Measurements from ENCODE around the gene KLRK1. TPM values are rescaled to one million over a fixed set of nuclear protein-coding genes. Genes with fewer than 3 reads are reported as not detected.

The KLRK1 gene
- total and polyA plus RNA-seq, 2 of the 4 experiments (the other 2 are of a cell fraction) = not detected

DNA sequence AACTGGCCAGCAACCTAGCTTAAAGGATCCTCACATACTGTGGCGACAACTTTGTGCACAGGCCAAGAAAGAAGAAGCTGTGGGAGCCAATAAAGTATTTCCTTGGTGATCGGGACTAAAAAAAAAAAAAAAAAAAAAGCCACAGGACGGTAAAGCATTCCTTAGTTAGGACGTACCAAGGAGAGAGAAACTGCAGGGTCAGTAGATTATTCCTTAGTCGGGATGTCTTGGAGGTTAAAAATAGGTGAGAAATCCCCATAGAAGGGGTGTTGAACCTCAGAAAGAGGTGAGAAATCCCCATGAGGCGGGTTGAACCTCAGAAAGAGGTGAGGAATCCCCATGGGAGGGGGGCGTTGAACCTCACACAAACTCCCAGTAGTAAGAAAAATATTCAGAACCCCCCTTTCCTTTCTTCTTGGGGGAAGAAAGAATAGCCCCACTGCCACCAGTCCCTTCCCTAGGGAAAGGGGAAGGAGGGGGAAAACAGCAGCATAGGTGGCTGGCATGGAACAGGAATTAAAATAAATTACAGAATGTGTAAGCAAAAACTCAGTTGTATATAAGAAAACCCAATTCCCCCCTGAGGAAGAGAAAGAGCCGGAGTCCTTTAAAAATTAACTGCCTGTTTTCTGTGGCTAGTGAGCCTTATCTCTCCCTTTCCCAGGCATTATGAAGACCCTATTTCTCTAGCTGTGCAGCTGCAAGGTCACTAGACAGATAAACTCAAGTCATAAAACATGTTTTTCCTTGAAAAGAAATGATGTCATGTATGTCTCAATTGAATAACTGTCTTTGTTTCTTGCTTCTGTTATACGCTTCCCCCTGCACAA, 26.8 kb downstream of the KLRK1 start:
- H3K18ac ChIP-seq (ENCODE audit: low read depth, low read length) = peak overlapping the region; percentile 83; the same call in 1 of the 2 replicates
- no peak overlapping the region for H2AK5ac ChIP-seq (ENCODE audit: low read depth, low read length)
- intact Hi-C loops (cut with micrococcal nuclease) = no loop called here
- no peak overlapping the region for H3K14ac ChIP-seq (replicated peaks; ENCODE audit: low read depth, low read length)
- dilution Hi-C loops (cut with HindIII; ENCODE audit: low sequenced_read_pairs, unreplicated experiment) = no loop called here
- no peak for ATAC-seq (ENCODE audit: low read depth)
- no peak for DNase-seq
- WGBS, 2 experiments (ENCODE audit: extremely low coverage in 2 of 2, insufficient read length in 1 of 2) = 43% methylated on average over 1 of the region's 9 CpGs; no CpG with 5 or more reads in 1 of the 2 experiments
- H4K20me1 ChIP-seq (ENCODE audit: insufficient read depth, low read length) = no peaks in the 10 kb centered on the region
- H3K4ac ChIP-seq (ENCODE audit: low read depth, low read length) = no peak overlapping the region
- H3K9me1 ChIP-seq (ENCODE audit: insufficient read depth, low read length) = no peaks in the 10 kb centered on the region
- TF ChIP-seq RAD21 (IDR thresholded peaks at IDR 0.05; ENCODE audit: low read length) = no peak
- TF ChIP-seq FOS (IDR thresholded peaks at IDR 0.05; ENCODE audit: low read depth, low read length) = no peak
- TF ChIP-seq BHLHE40 (IDR thresholded peaks at IDR 0.05; ENCODE audit: low read depth, low read length) = no peak
- TF ChIP-seq CEBPB (IDR thresholded peaks at IDR 0.05; ENCODE audit: low read depth, low read length) = no peak
- no peak overlapping the region for H3K4me3 ChIP-seq (ENCODE audit: insufficient read depth, low read depth, low read length)
- no peak overlapping the region for H4K91ac ChIP-seq (ENCODE audit: insufficient read depth, low read depth, low read length)
- no peak overlapping the region for H2AFZ ChIP-seq (replicated peaks; ENCODE audit: low read length, poor library complexity)
- H3K4me2 ChIP-seq (ENCODE audit: low read depth, low read length) = no peak overlapping the region; the same call in 1 of the 2 replicates
- no peak overlapping the region for H2BK120ac ChIP-seq (ENCODE audit: low read depth, low read length)
- H2BK5ac ChIP-seq (ENCODE audit: low read depth, low read length, poor library complexity, severe bottlenecking) = no peak overlapping the region
- H3K56ac ChIP-seq (ENCODE audit: extremely low read depth, insufficient read depth, low read length) = no peak overlapping the region
- peak overlapping the region; percentile 5; the same call in 1 of the 2 replicates for H2BK20ac ChIP-seq (ENCODE audit: low read depth, low read length)
- no peak overlapping the region for H2AK9ac ChIP-seq (replicated peaks; ENCODE audit: low read depth, low read length, poor library complexity)
- no peak overlapping the region for H3K27ac ChIP-seq (ENCODE audit: insufficient read depth, low read length)
- in situ Hi-C loops (cut with MboI; ENCODE audit: low sequenced_read_pairs) = no loop called here
- no TSS peak for BruUV-seq (replicated peaks)
- no peaks in the 10 kb centered on the region for H3K79me1 ChIP-seq (ENCODE audit: low read depth in 1 of 2, low read length in 2 of 2)
- H4K8ac ChIP-seq (ENCODE audit: low read depth in 2 of 2, low read length in 2 of 2) = peak overlapping the region; percentile 95 to 96; a peak in 3 of 4 replicates
- H2BK15ac ChIP-seq (ENCODE audit: low read depth, low read length) = no peak overlapping the region
- H3K27me3 ChIP-seq (ENCODE audit: control insufficient read depth, insufficient read depth, low read length) = no peaks in the 10 kb centered on the region
- H3K36me3 ChIP-seq (ENCODE audit: control insufficient read depth, insufficient read depth, low read length) = no peaks in the 10 kb centered on the region
- ChIA-PET POLR2A (ENCODE audit: unreplicated experiment) (no interaction called here), CTCF (no interaction called here)
- H3K23ac ChIP-seq (ENCODE audit: low read depth, low read length) = no peak overlapping the region
- H3K4me1 ChIP-seq (ENCODE audit: control insufficient read depth, insufficient read depth, low read length) = peaks cover 24% of the 10 kb centered on the region
- no peaks in the 10 kb centered on the region for H3K9me3 ChIP-seq (ENCODE audit: control insufficient read depth, insufficient read depth, low read length)
- H3K9ac ChIP-seq (ENCODE audit: low read depth, low read length) = no peak overlapping the region
- peak overlapping the region; percentile 8; the same call in 1 of the 2 replicates for H4K5ac ChIP-seq (ENCODE audit: low read depth, low read length)
